CD4-positive, CD25-positive, alpha-beta regulatory T cell (primary cell): Measurements from ENCODE around the gene MLKL. TPM values are rescaled to one million over a fixed set of nuclear protein-coding genes. Genes with fewer than 3 reads are reported as not detected.

Experiments
- ATAC-seq, 2 donors: fragments of 150-1000 bp; cut with Tn5 transposase; one replicate each; pipeline ENCODE4 v1.10.0; 2021; ENCODE audit warnings: low read depth in 2 of 2, moderate number of reproducible peaks in 2 of 2, moderate library complexity in 1 of 2
- DNase-seq, 3 donors: peaks; one replicate each; pipeline versions ENCODE4 v3.0.0 to v3.0.0-alpha.2; 2012 to 2022; ENCODE audit warnings: mixed read lengths in 1 of 3
- H3K27ac ChIP-seq: one replicate; pipeline ENCODE4 v1.7.0; 2013; ENCODE audit warnings: mild to moderate bottlenecking, low read length; ENCODE audit not compliant: insufficient read depth, poor library complexity, severe bottlenecking
- H3K27me3 ChIP-seq: one replicate; pipeline ENCODE4 v1.7.0; 2013; ENCODE audit warnings: low read length; ENCODE audit not compliant: control insufficient read depth, insufficient read depth
- H3K36me3 ChIP-seq: one replicate; pipeline ENCODE4 v1.7.0; 2013; ENCODE audit warnings: mild to moderate bottlenecking, low read length, moderate library complexity; ENCODE audit not compliant: control insufficient read depth, insufficient read depth
- H3K4me1 ChIP-seq: 2 replicates; pipeline ENCODE4 v1.7.0; 2013; ENCODE audit warnings: mild to moderate bottlenecking, low read length; ENCODE audit not compliant: insufficient read depth, control insufficient read depth, poor library complexity, severe bottlenecking
- H3K4me3 ChIP-seq: one replicate; pipeline ENCODE4 v1.7.0; 2013; ENCODE audit warnings: low read depth, mild to moderate bottlenecking, low read length, moderate library complexity
- H3K9me3 ChIP-seq, 2 experiments: 1 replicate in 1 of 2; 2 replicates in 1 of 2; pipeline ENCODE4 v1.7.0; 2013; ENCODE audit warnings: low read length in 2 of 2, mild to moderate bottlenecking in 1 of 2, moderate library complexity in 1 of 2; ENCODE audit not compliant: control insufficient read depth in 2 of 2
- H3K27ac Mint-ChIP-seq, 3 donors: one replicate each; pipeline ENCODE4 v1.8.0; 2020 to 2022; ENCODE audit warnings: mild to moderate bottlenecking in 3 of 3, mixed read lengths in 3 of 3, moderate library complexity in 2 of 3
- H3K27me3 Mint-ChIP-seq: one replicate; pipeline ENCODE4 v1.8.0; 2022; ENCODE audit warnings: mild to moderate bottlenecking, mixed read lengths
- H3K36me3 Mint-ChIP-seq: one replicate; pipeline ENCODE4 v1.8.0; 2020; ENCODE audit warnings: mixed read lengths
- H3K4me1 Mint-ChIP-seq, 4 donors: one replicate each; pipeline ENCODE4 v1.8.0; 2020 to 2022; ENCODE audit warnings: mixed read lengths in 4 of 4, mild to moderate bottlenecking in 1 of 4
- H3K4me3 Mint-ChIP-seq, 4 donors: one replicate each; pipeline ENCODE4 v1.8.0; 2020 to 2022; ENCODE audit warnings: mild to moderate bottlenecking in 4 of 4, mixed read lengths in 4 of 4, moderate library complexity in 3 of 4
- H3K9me3 Mint-ChIP-seq, 7 donors: one replicate each; pipeline ENCODE4 v1.8.0; 2020 to 2022; ENCODE audit warnings: mixed read lengths in 7 of 7, mild to moderate bottlenecking in 3 of 7, moderate library complexity in 2 of 7
- polyA plus RNA-seq, 4 donors: library from polyadenylated mRNA; unstranded; fragments of 300-500 nt; fragmentation: Illumina TruSeq; gene quantifications; one replicate each; pipeline ENCODE4 v1.2.3, GENCODE V29; 2021
- total RNA-seq: library from RNA; stranded (reverse); gene quantifications from one replicate; pipeline ENCODE4 v1.2.3, GENCODE V29; 2022

Gene MLKL
- total and polyA plus RNA-seq, 5 donors from 2014 or later, result 15.6 to 50.0 (median 21.3) TPM

GRCh38 chr16:74736531-74737157, 36.0 kb upstream of the MLKL start:
- Histone ChIP-seq H3K4me3 (no peak overlapping the region), H3K9me3 (no peaks in the 10 kb centered on the region)
- no peak overlapping the region for H3K4me3 Mint-ChIP-seq

GRCh38 chr16:74735554-74735953, 34.9 kb upstream of the MLKL start:
- Histone ChIP-seq H3K36me3 (no peaks in the 10 kb centered on the region), H3K4me1 (no peaks in the 10 kb centered on the region), H3K9me3 (no peaks in the 10 kb centered on the region), H3K4me3 (no peak overlapping the region), H3K27me3 (no peaks in the 10 kb centered on the region), H3K27ac (no peak overlapping the region)
- Mint-ChIP-seq H3K27ac (no peak overlapping the region), H3K36me3 (no peaks in the 10 kb centered on the region), H3K9me3 (peaks cover 0 to 3% (median 0%) of the 10 kb centered on the region in 7 donors), H3K27me3 (peaks cover 4% of the 10 kb centered on the region), H3K4me3 (no peak overlapping the region), H3K4me1 (no peaks in the 10 kb centered on the region)
- ATAC-seq (no peak), DNase-seq (no peak)

More at GRCh38 chr16:74736531-74737157, 36.0 kb upstream of the MLKL start:
- Histone ChIP-seq H3K27me3 (no peaks in the 10 kb centered on the region), H3K4me1 (no peaks in the 10 kb centered on the region), H3K36me3 (no peaks in the 10 kb centered on the region), H3K27ac (no peak overlapping the region)
- H3K36me3 Mint-ChIP-seq, result no peaks in the 10 kb centered on the region
- DNase-seq (no peak), ATAC-seq (no peak)
- H3K27ac Mint-ChIP-seq, result no peak overlapping the region
- no peaks in the 10 kb centered on the region for H3K4me1 Mint-ChIP-seq
- peaks cover 4% of the 10 kb centered on the region for H3K27me3 Mint-ChIP-seq
- H3K9me3 Mint-ChIP-seq, result peaks cover 0 to 1% (median 0%) of the 10 kb centered on the region in 7 donors

- H3K9me3 Mint-ChIP-seq, result peaks cover 0 to 3% (median 0%) of the 10 kb centered on the region in 7 donors
- H3K4me1 ChIP-seq, result peaks cover 2% of the 10 kb centered on the region
Observed at GRCh38 chr16:74735162-74735452, 34.4 kb upstream of the MLKL start.

GRCh38 chr16:74734361-74735161, 33.9 kb upstream of the MLKL start:
- no peaks in the 10 kb centered on the region for H3K36me3 ChIP-seq
- H3K27ac ChIP-seq, result no peak overlapping the region
- H3K27me3 ChIP-seq, result no peaks in the 10 kb centered on the region
- Mint-ChIP-seq H3K4me3 (no peak overlapping the region), H3K36me3 (no peaks in the 10 kb centered on the region), H3K9me3 (peaks cover 0 to 3% (median 0%) of the 10 kb centered on the region in 7 donors), H3K4me1 (peaks cover 0 to 6% (median 2%) of the 10 kb centered on the region in 4 donors), H3K27me3 (peaks cover 4% of the 10 kb centered on the region), H3K27ac (no peak overlapping the region)
- peaks cover 4% of the 10 kb centered on the region for H3K4me1 ChIP-seq
- ATAC-seq, result no peak
- H3K9me3 ChIP-seq, result no peaks in the 10 kb centered on the region
- H3K4me3 ChIP-seq, result no peak overlapping the region
- DNase-seq, result no peak

More at GRCh38 chr16:74735162-74735452, 34.4 kb upstream of the MLKL start:
- no peaks in the 10 kb centered on the region for H3K36me3 ChIP-seq
- no peak for ATAC-seq
- no peaks in the 10 kb centered on the region for H3K9me3 ChIP-seq
- Mint-ChIP-seq H3K36me3 (no peaks in the 10 kb centered on the region), H3K27ac (no peak overlapping the region), H3K4me3 (no peak overlapping the region), H3K27me3 (peaks cover 4% of the 10 kb centered on the region), H3K4me1 (peaks cover 0 to 4% (median 1%) of the 10 kb centered on the region in 4 donors)
- no peak for DNase-seq
- H3K4me3 ChIP-seq, result no peak overlapping the region
- no peak overlapping the region for H3K27ac ChIP-seq
- no peaks in the 10 kb centered on the region for H3K27me3 ChIP-seq

- no peak for DNase-seq
- H3K4me1 Mint-ChIP-seq, result peaks cover 0 to 7% (median 3%) of the 10 kb centered on the region in 4 donors
- H3K27ac Mint-ChIP-seq, result peak overlapping the region in 1 of 3 donors; percentile 34
Observed at GRCh38 chr16:74732707-74733350, 32.2 kb upstream of the MLKL start.

GRCh38 chr16:74731853-74732477, 31.3 kb upstream of the MLKL start:
- Mint-ChIP-seq H3K27ac (peak overlapping the region in 1 of 3 donors; percentile 34), H3K4me1 (peaks cover 0 to 7% (median 3%) of the 10 kb centered on the region in 4 donors), H3K36me3 (no peaks in the 10 kb centered on the region), H3K9me3 (peaks cover 0 to 5% (median 0%) of the 10 kb centered on the region in 7 donors), H3K27me3 (no peaks in the 10 kb centered on the region), H3K4me3 (no peak overlapping the region)
- Histone ChIP-seq H3K27ac (no peak overlapping the region), H3K36me3 (no peaks in the 10 kb centered on the region), H3K4me3 (no peak overlapping the region), H3K27me3 (no peaks in the 10 kb centered on the region), H3K4me1 (peaks cover 4% of the 10 kb centered on the region), H3K9me3 (peaks cover under 1 to 5% of the 10 kb centered on the region in 2 experiments)
- no peak for DNase-seq
- ATAC-seq, result no peak

More at GRCh38 chr16:74732707-74733350, 32.2 kb upstream of the MLKL start:
- Mint-ChIP-seq H3K36me3 (no peaks in the 10 kb centered on the region), H3K4me3 (no peak overlapping the region), H3K9me3 (peaks cover 0 to 3% (median 0%) of the 10 kb centered on the region in 7 donors), H3K27me3 (peaks cover 4% of the 10 kb centered on the region)
- peaks cover 4% of the 10 kb centered on the region for H3K4me1 ChIP-seq
- H3K27ac ChIP-seq, result no peak overlapping the region
- H3K9me3 ChIP-seq, result no peaks in the 10 kb centered on the region
- H3K4me3 ChIP-seq, result no peak overlapping the region
- H3K27me3 ChIP-seq, result no peaks in the 10 kb centered on the region
- ATAC-seq, result no peak
- no peaks in the 10 kb centered on the region for H3K36me3 ChIP-seq

- ATAC-seq, result no peak
- peaks cover 0 to 7% (median 3%) of the 10 kb centered on the region in 4 donors for H3K4me1 Mint-ChIP-seq
- H3K4me1 ChIP-seq, result peaks cover 4% of the 10 kb centered on the region
- H3K9me3 Mint-ChIP-seq, result peaks cover 0 to 10% (median 0%) of the 10 kb centered on the region in 7 donors
- H3K27ac ChIP-seq, result no peak overlapping the region
- no peak overlapping the region for H3K4me3 Mint-ChIP-seq
- no peaks in the 10 kb centered on the region for H3K27me3 ChIP-seq
- no peak overlapping the region for H3K4me3 ChIP-seq
- no peaks in the 10 kb centered on the region for H3K36me3 Mint-ChIP-seq
- no peaks in the 10 kb centered on the region for H3K27me3 Mint-ChIP-seq
- no peak for DNase-seq
- peaks cover 5 to 6% of the 10 kb centered on the region in 2 experiments for H3K9me3 ChIP-seq
- H3K27ac Mint-ChIP-seq, result no peak overlapping the region
- H3K36me3 ChIP-seq, result no peaks in the 10 kb centered on the region
Observed at GRCh38 chr16:74729783-74730683, 29.4 kb upstream of the MLKL start.
